HepG2 (cell line): ENCODE data around the gene TLE2. TPM values are rescaled to one million over a fixed set of nuclear protein-coding genes. Genes with fewer than 3 reads are reported as not detected.

Experiments used
- ATAC-seq: fragments of 200-7000 bp; cut with Tn5 transposase; 3 replicates; pipeline ENCODE4 v1.9.1; 2020; ENCODE audit warnings: mild to moderate bottlenecking, moderate library complexity
- BruUV-seq: library from RNA; stranded (reverse); fragments of 400-500 nt; replicated peaks from 2 replicates; lab custom pipeline; 2021; lab: Mats Ljungman, UMichigan
- CTCF ChIA-PET: fragments of 300-600 bp; formaldehyde crosslinking; extraction: SDS; loops from one replicate; lab custom pipeline; 2021; ENCODE audit warnings: low total read pairs, inconsistent platforms, low intra/inter-chr PET ratio; lab: Yijun Ruan, JAX
- POLR2A ChIA-PET: fragments of 350-600 bp; sonication (Branson Sonifier 250); formaldehyde crosslinking; loops from one replicate; lab custom pipeline; 2020; ENCODE audit warnings: antibody characterized with exemption, inconsistent platforms; lab: Yijun Ruan, JAX
- DNase-seq: peaks from one replicate; pipeline ENCODE4 v3.0.0-alpha.2; 2015; ENCODE audit warnings: low spot score
- FAIRE-seq: peaks from 3 replicates; lab custom pipeline; 2011; peaks lifted over from hg19 to GRCh38; lab: Jason Lieb, UNC
- H2AFZ ChIP-seq: one replicate; pipeline ENCODE4 v1.6.1; 2011; ENCODE audit warnings: low read length, inconsistent platforms
- H3K27ac ChIP-seq: fragments of 300-600 bp; 3 replicates; pipeline ENCODE4 v1.8.0; 2011; ENCODE audit warnings: mixed run types, mild to moderate bottlenecking, mixed read lengths, low read length, inconsistent platforms; ENCODE audit not compliant: insufficient read depth; ENCODE audit errors: extremely low read length
- H3K27me3 ChIP-seq, 2 experiments: fragments of 200-600 bp in 1 of 2; 2 replicates in 1 of 2; 3 replicates in 1 of 2; pipeline versions ENCODE4 v1.6.0 to v1.8.0; 2011; ENCODE audit warnings: low read length in 2 of 2, mild to moderate bottlenecking in 2 of 2, moderate library complexity in 2 of 2, inconsistent platforms in 1 of 2; ENCODE audit not compliant: insufficient read depth in 2 of 2, control insufficient read depth in 1 of 2
- H3K36me3 ChIP-seq, 2 experiments: fragments of 200-600 bp in 1 of 2; replicated peaks in 1 of 2; 2 replicates in 1 of 2; 3 replicates in 1 of 2; pipeline versions ENCODE4 v1.5.1 to v1.8.0; 2011; ENCODE audit warnings: low read length in 2 of 2, inconsistent platforms in 1 of 2; ENCODE audit not compliant: insufficient read depth in 2 of 2, control insufficient read depth in 1 of 2
- H3K4me1 ChIP-seq: 2 replicates; pipeline ENCODE4 v1.5.1; 2012; ENCODE audit warnings: low read length, inconsistent platforms; ENCODE audit not compliant: insufficient read depth
- H3K4me2 ChIP-seq: 2 replicates; pipeline ENCODE4 v1.6.0; 2011; ENCODE audit warnings: low read depth, low read length, inconsistent platforms
- H3K4me3 ChIP-seq, 3 experiments: fragments of 200-600 bp in 1 of 3; sonication (generic), shearing (Covaris generic) in 1 of 3; replicated peaks in 1 of 3; 2 replicates each; pipeline ENCODE4 v1.5.1; 2011 to 2016; ENCODE audit warnings: low read length in 3 of 3, inconsistent platforms in 2 of 3, low read depth in 2 of 3, mild to moderate bottlenecking in 2 of 3, control low read depth in 1 of 3, mixed read lengths in 1 of 3; ENCODE audit not compliant: insufficient read depth in 1 of 3
- H3K79me2 ChIP-seq: one replicate; pipeline ENCODE4 v1.6.1; 2011; ENCODE audit warnings: low read length, inconsistent platforms; ENCODE audit not compliant: insufficient read depth
- H3K9ac ChIP-seq: 2 replicates; pipeline ENCODE4 v1.6.0; 2011; ENCODE audit warnings: mild to moderate bottlenecking, low read depth, low read length, inconsistent platforms; ENCODE audit not compliant: insufficient read depth
- H3K9me3 ChIP-seq: 2 replicates; pipeline ENCODE4 v1.5.1; 2012; ENCODE audit warnings: mild to moderate bottlenecking, low read length
- H4K20me1 ChIP-seq: 2 replicates; pipeline ENCODE4 v1.6.0; 2011; ENCODE audit warnings: inconsistent platforms, mild to moderate bottlenecking, low read length, moderate library complexity; ENCODE audit not compliant: insufficient read depth
- EP300 ChIP-seq, 3 experiments: sonication (generic) in 1 of 3; formaldehyde crosslinking in 1 of 3; IDR thresholded peaks; 2 replicates each; pipeline versions ENCODE4 v1.5.1 to v1.6.1; 2011 to 2020; ENCODE audit warnings: low read depth in 2 of 3, low read length in 2 of 3, borderline replicate concordance in 1 of 3, improper control_type of control experiment in 1 of 3, mild to moderate bottlenecking in 1 of 3, missing genetic modification reagents in 1 of 3, moderate library complexity in 1 of 3
- ZBTB33 ChIP-seq: sonication (generic); formaldehyde crosslinking; IDR thresholded peaks from 2 replicates; pipeline ENCODE4 v1.4.0; 2020; ENCODE audit warnings: missing genetic modification reagents
- ZNF615 ChIP-seq: sonication (generic); formaldehyde crosslinking; IDR thresholded peaks from 2 replicates; pipeline ENCODE4 v1.5.0; 2020; ENCODE audit warnings: mild to moderate bottlenecking, missing genetic modification reagents, borderline replicate concordance
- ZNF629 ChIP-seq: sonication (generic); formaldehyde crosslinking; conservative IDR thresholded peaks from 2 replicates; pipeline ENCODE4 v1.5.0; 2020; ENCODE audit warnings: missing genetic modification reagents
- ZNF691 ChIP-seq: sonication (generic); formaldehyde crosslinking; IDR thresholded peaks from 2 replicates; pipeline ENCODE4 v1.4.0; 2020; ENCODE audit warnings: missing genetic modification reagents, low read depth, mild to moderate bottlenecking, borderline replicate concordance
- WGBS: methylation state at CpG from one replicate; pipeline ENCODE4 v1.1.6; 2017; ENCODE audit warnings: low lambda C conversion rate; 5-methylcytosine and 5-hydroxymethylcytosine counted together
- in situ Hi-C: cut with HindIII; loops from 2 replicates; pipeline ENCODE4 v1.10.0; 2017; ENCODE audit warnings: low pct_unique_long_range_greater_than_20kb; ENCODE audit not compliant: extremely low pct_ligation_motif_present
- intact Hi-C: fragments of 100-400 bp; cut with micrococcal nuclease; formaldehyde crosslinking; loops from one replicate; pipeline ENCODE4 v1.10.0; 2022; ENCODE audit not compliant: unreplicated experiment
- polyA plus RNA-seq, 8 experiments: library from polyadenylated mRNA; depleted of rRNA in 3 of 8; stranded (reverse) in 7 of 8; unstranded in 1 of 8; fragments of >200 nt; fragmentation: Illumina TruSeq in 4 of 8; extraction: Trizol in 4 of 8; gene quantifications; 2 replicates each; pipeline versions ENCODE4 v1.2.1 to v1.2.3, GENCODE V29; 2011 to 2016; ENCODE audit warnings: low read depth in 4 of 8, missing spikeins in 1 of 8, mixed read lengths in 1 of 8; ENCODE audit not compliant: insufficient read depth in 1 of 8
- total RNA-seq, 5 experiments: library from RNA; depleted of rRNA; stranded (reverse); fragments of >200 nt; fragmentation: Illumina TruSeq; extraction: Trizol; gene quantifications; 2 replicates each; pipeline ENCODE4 v1.2.3, GENCODE V29; 2016; ENCODE audit warnings: low read depth in 1 of 5

TLE2 gene
- total and polyA plus RNA-seq, 2 of the 13 experiments (the other 11 are each of a cell fraction or from before 2014, with no cell fraction given) = 0.07 to 0.81 TPM

- Histone ChIP-seq H3K79me2 (no peaks in the 10 kb centered on the region), H4K20me1 (no peaks in the 10 kb centered on the region), H3K27me3 (peaks cover 2 to 7% of the 10 kb centered on the region in 2 experiments; a peak in 3 of 5 replicates), H2AFZ (no peak overlapping the region), H3K9me3 (no peaks in the 10 kb centered on the region), H3K9ac (no peak overlapping the region), H3K27ac (no peak overlapping the region), H3K4me1 (peaks cover 10% of the 10 kb centered on the region; the same call in 1 of the 2 replicates), H3K4me3 (no peak overlapping the region), H3K36me3 (no peaks in the 10 kb centered on the region), H3K4me2 (no peak overlapping the region)
- FAIRE-seq = no peak
- DNase-seq = no peak
- in situ Hi-C loops (no loop called here), intact Hi-C loops (no loop called here)
- TF ChIP-seq ZNF691 (CRISPR knock-in tag) (no peak), ZBTB33 (CRISPR knock-in tag) (peak; percentile 91), ZNF615 (CRISPR knock-in tag) (no peak), ZNF629 (CRISPR knock-in tag) (peak; percentile 59), EP300 (IDR thresholded peaks at IDR 0.05; ENCODE audit: low read depth in 2 of 2, low read length in 2 of 2) (no peak), EP300 (CRISPR knock-in tag; IDR thresholded peaks at IDR 0.05; ENCODE audit: borderline replicate concordance) (no peak)
- POLR2A ChIA-PET = interaction anchor here (0.5 kb wide), 1 partner anchor 38 kb away, joined by 3 read pairs; no protein-coding TSS in a partner anchor
- BruUV-seq = no TSS peak
- CTCF ChIA-PET = no interaction called here
- WGBS = 69% methylated on average over 15 of the region's 22 CpGs
- ATAC-seq = no peak
Measured at GRCh38 chr19:3015126-3016057, 13.7 kb downstream of the TLE2 start.
